HCT116 (cell line): ENCODE measurements around the gene AIDA. TPM values are rescaled to one million over a fixed set of nuclear protein-coding genes. Genes with fewer than 3 reads are reported as not detected.

Experiments used
- ATAC-seq: fragments of 200-7000 bp; cut with Tn5 transposase; 2 replicates; pipeline ENCODE4 v1.9.1; 2020; ENCODE audit warnings: mild to moderate bottlenecking, moderate library complexity
- BruUV-seq: library from RNA; stranded (reverse); fragments of 400-500 nt; replicated peaks from 2 replicates; lab custom pipeline; 2021; lab: Mats Ljungman, UMichigan
- CTCF ChIA-PET: fragments of 300-600 bp; sonication (Branson Sonifier 250); formaldehyde crosslinking; loops from one replicate; lab custom pipeline; 2021; ENCODE audit warnings: antibody characterized with exemption; lab: Charles Lee
- POLR2A ChIA-PET: fragments of 300-600, 350-600 bp; sonication (Branson Sonifier 250); formaldehyde crosslinking; loops from one replicate; lab custom pipeline; 2021; ENCODE audit warnings: antibody characterized with exemption; lab: Charles Lee
- RAD21 ChIA-PET, 2 experiments: fragments of 300-600 bp; sonication (Branson Sonifier 250); formaldehyde crosslinking; loops; one replicate each; lab custom pipeline; 2023; ENCODE audit warnings: low total read pairs in 2 of 2; ENCODE audit not compliant: uncharacterized antibody in 2 of 2, unreplicated experiment in 2 of 2, low non-redundant PET in 1 of 2; lab: Charles Lee
- DNase-seq: peaks from one replicate; pipeline ENCODE4 v3.0.0-alpha.2; 2010; ENCODE audit warnings: low read depth, low spot score
- H2AFZ ChIP-seq: fragments of 200-600 bp; shearing (Covaris generic), sonication (generic); 2 replicates; pipeline ENCODE4 v1.6.1; 2017; ENCODE audit warnings: low read depth, mixed run types, mixed read lengths, antibody characterized with exemption, low read length; ENCODE audit not compliant: poor library complexity, severe bottlenecking
- H3K27ac ChIP-seq: 2 replicates; pipeline ENCODE4 v1.5.1; 2012; ENCODE audit warnings: low read depth, low read length
- H3K27me3 ChIP-seq: fragments of 200-600 bp; sonication (generic); 2 replicates; pipeline ENCODE4 v1.6.1; 2016; ENCODE audit warnings: mixed run types, low read length, mixed read lengths; ENCODE audit not compliant: insufficient read depth
- H3K36me3 ChIP-seq, 2 experiments: fragments of 200-500 bp in 1 of 2; fragments of 200-600 bp in 1 of 2; sonication (Bioruptor generic) in 1 of 2; sonication (generic) in 1 of 2; 2 replicates each; pipeline versions ENCODE4 v1.5.1 to v1.6.1; 2014 to 2016; ENCODE audit warnings: low read length in 2 of 2, inconsistent platforms in 1 of 2, mixed read lengths in 1 of 2, mixed run types in 1 of 2; ENCODE audit not compliant: insufficient read depth in 2 of 2, control insufficient read depth in 1 of 2
- H3K4me1 ChIP-seq, 2 experiments: fragments of 200-600 bp in 1 of 2; sonication (generic) in 1 of 2; 2 replicates each; pipeline versions ENCODE4 v1.5.1 to v1.6.1; 2012 to 2017; ENCODE audit warnings: low read length in 2 of 2, inconsistent platforms in 1 of 2, mild to moderate bottlenecking in 1 of 2, mixed read lengths in 1 of 2, mixed run types in 1 of 2, moderate library complexity in 1 of 2; ENCODE audit not compliant: insufficient read depth in 2 of 2, control insufficient read depth in 1 of 2
- H3K4me2 ChIP-seq: fragments of 200-600 bp; sonication (generic); 2 replicates; pipeline ENCODE4 v1.6.1; 2017; ENCODE audit warnings: mixed run types, low read length, mixed read lengths
- H3K4me3 ChIP-seq, 2 experiments: fragments of 200-600 bp in 1 of 2; sonication (generic) in 1 of 2; replicated peaks in 1 of 2; 2 replicates each; pipeline ENCODE4 v1.5.1; 2011 to 2016; ENCODE audit warnings: low read length in 2 of 2, control low read depth in 1 of 2, low read depth in 1 of 2, mild to moderate bottlenecking in 1 of 2, mixed read lengths in 1 of 2, mixed run types in 1 of 2
- H3K79me2 ChIP-seq: fragments of 200-600 bp; sonication (generic); 2 replicates; pipeline ENCODE4 v1.6.1; 2017; ENCODE audit warnings: mild to moderate bottlenecking, mixed run types, low read length, moderate library complexity, mixed read lengths; ENCODE audit not compliant: insufficient read depth
- H3K9ac ChIP-seq: fragments of 200-600 bp; sonication (generic); 2 replicates; pipeline ENCODE4 v1.6.1; 2016; ENCODE audit warnings: low read length, mixed read lengths
- H3K9me2 ChIP-seq: fragments of 200-600 bp; sonication (generic), shearing (Covaris generic); 2 replicates; pipeline ENCODE4 v1.6.1; 2017; ENCODE audit warnings: mixed run types, mild to moderate bottlenecking, moderate library complexity; ENCODE audit not compliant: insufficient read depth
- H3K9me3 ChIP-seq, 2 experiments: fragments of 200-500 bp in 1 of 2; fragments of 200-600 bp in 1 of 2; sonication (Bioruptor generic) in 1 of 2; sonication (generic) in 1 of 2; 2 replicates each; pipeline ENCODE4 v1.6.1; 2014 to 2017; ENCODE audit warnings: low read length in 2 of 2, mixed read lengths in 2 of 2, inconsistent platforms in 1 of 2, low read depth in 1 of 2, mild to moderate bottlenecking in 1 of 2, mixed run types in 1 of 2, moderate library complexity in 1 of 2; ENCODE audit not compliant: control insufficient read depth in 1 of 2, insufficient read depth in 1 of 2
- H4K20me1 ChIP-seq: fragments of 200-600 bp; sonication (generic), shearing (Covaris generic); 2 replicates; pipeline ENCODE4 v1.6.1; 2017; ENCODE audit warnings: mixed run types, mild to moderate bottlenecking, moderate library complexity; ENCODE audit not compliant: insufficient read depth
- ATF3 ChIP-seq: IDR thresholded peaks from 2 replicates; pipeline ENCODE4 v1.6.1; 2012
- CEBPB ChIP-seq: IDR thresholded peaks from 2 replicates; pipeline ENCODE4 v1.6.1; 2012; ENCODE audit warnings: low read depth
- CTCF ChIP-seq, 3 experiments: fragments of 200-600 bp in 1 of 3; sonication (generic) in 1 of 3; IDR thresholded peaks in 2 of 3; conservative IDR thresholded peaks in 1 of 3; 2 replicates each; pipeline ENCODE4 v1.5.1; 2012 to 2017; ENCODE audit warnings: low read depth in 2 of 3, low read length in 2 of 3, antibody characterized with exemption in 1 of 3, borderline replicate concordance in 1 of 3, control low read depth in 1 of 3, mild to moderate bottlenecking in 1 of 3, mixed read lengths in 1 of 3, mixed run types in 1 of 3, moderate library complexity in 1 of 3; ENCODE audit not compliant: insufficient read depth in 1 of 3
- EGR1 ChIP-seq: IDR thresholded peaks from 2 replicates; pipeline ENCODE4 v1.6.1; 2012; ENCODE audit warnings: low read depth
- ELF1 ChIP-seq: IDR thresholded peaks from 2 replicates; pipeline ENCODE4 v1.6.1; 2012; ENCODE audit warnings: low read depth, borderline replicate concordance
- EZH2phosphoT487 ChIP-seq: fragments of 200-600 bp; IDR thresholded peaks from 2 replicates; pipeline ENCODE4 v1.6.1; 2018; ENCODE audit warnings: antibody characterized with exemption, borderline replicate concordance
- FOSL1 ChIP-seq: IDR thresholded peaks from 2 replicates; pipeline ENCODE4 v1.6.1; 2012; ENCODE audit warnings: low read depth
- MAX ChIP-seq: IDR thresholded peaks from 2 replicates; pipeline ENCODE4 v1.6.1; 2012
- POLR2AphosphoS5 ChIP-seq: IDR thresholded peaks from 2 replicates; pipeline ENCODE4 v1.6.1; 2011; ENCODE audit warnings: mild to moderate bottlenecking, low read depth, low read length, moderate library complexity
- RAD21 ChIP-seq: IDR thresholded peaks from 2 replicates; pipeline ENCODE4 v1.6.1; 2012; ENCODE audit warnings: low read depth, mild to moderate bottlenecking
- REST ChIP-seq: IDR thresholded peaks from 2 replicates; pipeline ENCODE4 v1.6.1; 2012; ENCODE audit warnings: low read depth
- SIN3A ChIP-seq: IDR thresholded peaks from 2 replicates; pipeline ENCODE4 v1.6.1; 2012; ENCODE audit warnings: low read depth
- SP1 ChIP-seq: IDR thresholded peaks from 2 replicates; pipeline ENCODE4 v1.6.1; 2012; ENCODE audit warnings: low read depth
- SRF ChIP-seq: IDR thresholded peaks from 2 replicates; pipeline ENCODE4 v1.6.1; 2012; ENCODE audit warnings: low read depth
- TCF7L2 ChIP-seq: IDR thresholded peaks from 2 replicates; pipeline ENCODE4 v1.7.0; 2011; ENCODE audit warnings: borderline replicate concordance, inconsistent platforms; ENCODE audit not compliant: insufficient read depth, insufficient read length; ENCODE audit errors: extremely low read depth
- YY1 ChIP-seq: IDR thresholded peaks from 2 replicates; pipeline ENCODE4 v1.6.1; 2011; ENCODE audit warnings: low read length, low read depth, moderate library complexity, mild to moderate bottlenecking; ENCODE audit not compliant: insufficient replicate concordance; ENCODE audit errors: extremely low read depth
- ZFX ChIP-seq: fragments of 450-650 bp; IDR thresholded peaks from 2 replicates; pipeline ENCODE4 v1.6.1; 2017
- intact Hi-C: fragments of 100-400 bp; cut with micrococcal nuclease; formaldehyde crosslinking; loops from 2 replicates; pipeline ENCODE4 v1.10.0; 2022
- total RNA-seq: library from RNA; stranded (reverse); gene quantifications from one replicate; pipeline ENCODE4 v1.2.1, GENCODE V29; 2021; ENCODE audit not compliant: unreplicated experiment

The AIDA gene
- total RNA-seq, 1 experiment from 2014 or later: 53.2 TPM

GRCh38 chr1:222754366-222755139 lies 42.3 kb upstream of the AIDA start:
- ATAC-seq (no peak), DNase-seq (no peak)
- no peak overlapping the region for H2AFZ ChIP-seq
- RAD21 ChIA-PET: no interaction called here
- no peak overlapping the region for H3K9ac ChIP-seq
- no peaks in the 10 kb centered on the region; the same call in 1 of the 2 replicates for H3K9me2 ChIP-seq
- H3K27ac ChIP-seq: no peak overlapping the region
- intact Hi-C loops: no loop called here
- no peak overlapping the region for H3K4me3 ChIP-seq
- CTCF ChIA-PET: no interaction called here
- TF ChIP-seq TCF7L2: no peak
- no peak for TF ChIP-seq ZFX
- TF ChIP-seq CTCF (IDR thresholded peaks at IDR 0.05 in 2 of 3, conservative IDR thresholded peaks at IDR 0.05 in 1 of 3; ENCODE audit: borderline replicate concordance in 1 of 3, insufficient read depth in 1 of 3, low read depth in 2 of 3, low read length in 2 of 3): no peak
- TF ChIP-seq RAD21: no peak
- no peak for TF ChIP-seq EGR1
- TF ChIP-seq REST: no peak
- no peak for TF ChIP-seq SRF
- TF ChIP-seq MAX: no peak
- no peak for TF ChIP-seq CEBPB
- no peak for TF ChIP-seq YY1
- TF ChIP-seq POLR2AphosphoS5: no peak
- TF ChIP-seq ATF3: no peak
- no peak for TF ChIP-seq EZH2phosphoT487
- no peak for TF ChIP-seq FOSL1
- TF ChIP-seq ELF1: no peak
- no peak for TF ChIP-seq SIN3A
- no peak for TF ChIP-seq SP1
- no peaks in the 10 kb centered on the region for H3K79me2 ChIP-seq
- no peaks in the 10 kb centered on the region for H3K27me3 ChIP-seq
- no TSS peak for BruUV-seq
- H3K9me3 ChIP-seq: no peaks in the 10 kb centered on the region
- H3K36me3 ChIP-seq: no peaks in the 10 kb centered on the region
- POLR2A ChIA-PET: no interaction called here
- H3K4me2 ChIP-seq: no peak overlapping the region
- no peaks in the 10 kb centered on the region for H3K4me1 ChIP-seq
- no peaks in the 10 kb centered on the region for H4K20me1 ChIP-seq
